ENCODE measurements around the gene ZNF205. TPM values are rescaled to one million over a fixed set of nuclear protein-coding genes. Genes with fewer than 3 reads are reported as not detected.

Gene ZNF205
- total and polyA plus RNA-seq, 2 donors (not counting 1 experiment from before 2014, with no cell fraction given), result not detected

- Histone ChIP-seq H3K4me1 (ENCODE audit: control insufficient read depth in 2 of 2, insufficient read depth in 2 of 2, low read length in 2 of 2) (peaks cover 17 to 22% of the 10 kb centered on the region in 2 donors), H3K36me3 (replicated peaks in 1 of 2; ENCODE audit: control extremely low read depth in 1 of 2, control insufficient read depth in 1 of 2, extremely low read depth in 1 of 2, insufficient read depth in 2 of 2, low read length in 1 of 2) (peaks cover 0 to 11% of the 10 kb centered on the region in 2 experiments), H3K79me2 (ENCODE audit: control insufficient read depth, insufficient read depth, low read length) (peaks cover 48% of the 10 kb centered on the region), H3K27ac (ENCODE audit: low read length in 2 of 2) (peak within 1 kb of the TSS; percentile 91 to 93), H3K4me3 (ENCODE audit: control extremely low read depth in 1 of 5, extremely low read depth in 1 of 5, insufficient read depth in 1 of 5, low read depth in 2 of 5, low read length in 4 of 5) (peak within 1 kb of the TSS; percentile 70 to 99 (median 86)), H3K4me2 (replicated peaks; ENCODE audit: low read depth, low read length, poor library complexity, severe bottlenecking) (peak within 1 kb of the TSS; percentile 89), H2AFZ (ENCODE audit: insufficient read depth, low read depth, low read length, poor library complexity, severe bottlenecking) (peak within 1 kb of the TSS; percentile 88), H4K20me1 (ENCODE audit: control insufficient read depth, insufficient read depth, low read length, poor library complexity, severe bottlenecking) (no peaks in the 10 kb centered on the region), H3K27me3 (replicated peaks in 1 of 4; ENCODE audit: control extremely low read depth in 1 of 4, control insufficient read depth in 3 of 4, insufficient read depth in 4 of 4, low read length in 3 of 4) (no peaks in the 10 kb centered on the region), H3K9me3 (ENCODE audit: control extremely low read depth in 1 of 3, control insufficient read depth in 2 of 3, insufficient read depth in 1 of 3, low read length in 2 of 3) (peaks cover 0 to 4% (median 0%) of the 10 kb centered on the region in 3 donors), H3K9ac (ENCODE audit: low read length) (peak within 1 kb of the TSS; percentile 92)
- under 1% methylated on average over 55 of the region's 63 CpGs for WGBS (ENCODE audit: insufficient coverage)
- CTCF ChIA-PET, result interaction anchor here (0.7 to 11.8 kb wide), 15 partner anchors 9 to 130 kb away, joined by 3 to 238 read pairs (median 5); partner anchors contain the start of gene ZSCAN10
- peak; percentile 98 for ATAC-seq (ENCODE audit: low read depth)
- Mint-ChIP-seq H3K4me3 (peak within 1 kb of the TSS; percentile 98), H3K27me3 (no peaks in the 10 kb centered on the region), H3K27ac (peak within 1 kb of the TSS; percentile 97), H3K9me3 (ENCODE audit: insufficient read depth) (no peaks in the 10 kb centered on the region), H3K4me1 (peaks cover 32% of the 10 kb centered on the region)
- POLR2A ChIA-PET, result interaction anchor here (0.6 to 4.3 kb wide), 13 partner anchors 12 to 1293 kb away, joined by 3 to 31 read pairs (median 4); partner anchors contain the start of genes ZNF174 and ZSCAN32
- TF ChIP-seq EZH2 (IDR thresholded peaks at IDR 0.05; ENCODE audit: borderline replicate concordance, insufficient read depth, low read depth, low read length, poor library complexity, severe bottlenecking) (no peak), CTCF (IDR thresholded peaks at IDR 0.05) (no peak)
- intact Hi-C loops (cut with micrococcal nuclease), result loop anchor here (1.0 kb wide), 2 partner anchors 10 to 16 kb away; no protein-coding TSS in a partner anchor
- peak; percentile 97 for DNase-seq
Measured at GRCh38 chr16:3134338-3135125, 22.1 kb downstream of the ZNF205 start, which contains the start of gene ZNF213. Gene ZNF213 (plus strand): TSS chr16:3135029. CDS start chr16:3137281, 2,252 bp downstream.

Measured in B cell (primary cell).